NCI-H69 (cell line): ENCODE measurements around the gene HES6.
A peak's percentile ranks its signal among the peaks of the same experiment; 100 is the strongest.

ENCODE experiments used
- DNase-seq: peaks from one replicate; lab custom pipeline; 2025; lab: John Stamatoyannopoulos, UW

HES6 gene

GRCh38 chr2:238239863-238240756 is at the start of gene HES6:
HES6 (minus strand) TSS chr2:238240038; CDS start chr2:238239905, 133 bp downstream.
- peak; percentile 95 for DNase-seq

GRCh38 chr2:238289574-238289973 is 49.7 kb upstream of the HES6 start:
- DNase-seq, result peak; percentile 43

GRCh38 chr2:238288650-238289573 is 49.1 kb upstream of the HES6 start:
- peak; percentile 98 for DNase-seq

DNA sequence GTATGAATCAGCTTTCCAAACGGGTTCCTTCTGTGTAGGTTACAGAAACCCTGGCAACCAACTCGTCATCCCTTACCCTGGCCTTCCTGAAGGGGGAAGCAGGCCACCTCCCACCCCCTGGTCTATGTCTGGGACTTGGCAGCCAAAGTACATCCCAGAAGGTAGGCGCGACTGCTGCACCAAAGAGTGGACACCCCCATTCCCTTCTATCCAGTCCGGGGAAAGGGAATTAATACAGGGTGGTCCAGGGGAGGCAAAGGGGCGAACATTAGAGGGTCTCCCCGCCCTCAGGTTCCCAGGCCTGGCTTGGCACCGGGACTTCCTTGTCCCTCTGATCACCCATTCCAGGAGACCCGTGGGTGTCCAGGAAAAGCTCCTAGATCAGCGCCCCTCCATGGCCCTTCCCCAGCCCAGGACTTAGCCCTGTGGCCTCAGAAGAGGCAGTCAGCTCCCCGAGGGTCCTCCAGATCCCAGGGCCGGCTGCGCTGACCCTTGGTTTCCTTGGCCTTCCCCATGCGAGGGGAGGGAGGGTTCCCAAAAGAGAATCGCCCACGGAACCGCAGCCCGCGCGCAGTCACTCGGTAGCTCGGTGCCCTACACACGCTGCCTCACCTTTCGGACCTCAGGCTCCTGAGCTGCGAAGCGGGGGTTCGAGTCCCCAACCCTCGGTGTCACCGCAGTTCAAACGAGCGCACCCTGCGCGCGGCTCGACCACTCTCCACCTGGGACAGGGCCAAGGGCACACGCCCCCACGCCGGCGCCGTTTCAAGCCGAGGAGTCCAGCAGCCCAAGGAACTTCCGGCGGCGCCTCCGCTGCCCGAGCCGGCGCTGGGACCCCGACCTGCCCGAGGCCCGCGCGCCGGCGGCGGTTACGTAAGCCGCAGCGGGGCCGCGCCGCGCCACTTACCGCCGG is 48.2 kb upstream of the HES6 start, which contains the start of gene PER2:
Gene PER2, minus strand, starts transcription at position 874 of the 913 bp plus-strand sequence. CDS start 10,674 bp downstream, outside the sequence.
- DNase-seq, result peak; percentile 80

- peak; percentile 41 for DNase-seq
These were observed 47.3 kb upstream of the HES6 start for GRCh38 chr2:238286987-238287736.

DNA sequence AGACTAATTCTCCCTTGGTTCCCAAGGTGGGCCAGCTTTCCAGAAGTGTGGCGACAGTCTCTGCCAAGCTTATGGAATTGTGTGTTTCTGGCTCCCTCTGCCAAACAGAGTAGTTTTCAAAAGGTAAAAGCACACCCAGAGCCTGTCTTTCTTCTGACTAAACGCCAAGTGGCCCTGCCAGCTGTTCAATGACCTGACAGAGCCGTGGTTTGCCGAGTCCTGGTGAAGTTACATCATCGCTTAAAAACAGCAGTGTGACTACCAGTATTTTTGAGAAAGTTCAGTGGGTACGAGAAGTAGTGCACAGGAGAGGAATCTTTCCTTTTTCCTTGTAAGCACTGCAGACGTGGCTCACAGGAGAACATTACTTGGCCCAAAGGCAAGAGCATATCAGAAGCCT is 46.7 kb upstream of the HES6 start:
- DNase-seq, result peak; percentile 75

- no peak for DNase-seq
These were observed 46.3 kb upstream of the HES6 start for GRCh38 chr2:238286095-238286494.

GRCh38 chr2:238285653-238286082 is 45.8 kb upstream of the HES6 start:
- peak; percentile 85 for DNase-seq

- DNase-seq, result peak; percentile 28
These were observed 45.1 kb upstream of the HES6 start for GRCh38 chr2:238284802-238285515.

- peak; percentile 4 for DNase-seq
These were observed 43.3 kb upstream of the HES6 start for GRCh38 chr2:238282861-238283738.

- peak; percentile 2 for DNase-seq
These were observed 42.1 kb upstream of the HES6 start for GRCh38 chr2:238281826-238282480.

GRCh38 chr2:238280083-238280825 is 40.4 kb upstream of the HES6 start:
- no peak for DNase-seq

DNA sequence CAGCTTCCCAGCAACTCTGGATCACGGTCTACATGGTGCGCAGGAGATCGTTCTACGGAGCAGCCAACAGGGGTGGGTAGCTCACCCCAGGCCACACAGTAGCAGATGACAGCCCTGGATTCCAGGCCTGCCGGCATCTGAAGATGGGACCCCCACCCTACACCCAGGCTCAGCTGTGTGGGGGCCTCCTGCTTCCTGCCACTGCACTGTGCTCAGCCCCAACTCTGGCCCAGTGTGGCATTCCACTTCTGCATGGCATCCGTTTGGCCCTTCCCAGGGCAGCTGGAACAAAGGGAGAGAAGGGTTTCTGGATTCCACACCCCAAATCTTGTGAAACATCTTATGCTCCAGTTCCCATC is 39.5 kb upstream of the HES6 start:
- DNase-seq, result no peak

DNA sequence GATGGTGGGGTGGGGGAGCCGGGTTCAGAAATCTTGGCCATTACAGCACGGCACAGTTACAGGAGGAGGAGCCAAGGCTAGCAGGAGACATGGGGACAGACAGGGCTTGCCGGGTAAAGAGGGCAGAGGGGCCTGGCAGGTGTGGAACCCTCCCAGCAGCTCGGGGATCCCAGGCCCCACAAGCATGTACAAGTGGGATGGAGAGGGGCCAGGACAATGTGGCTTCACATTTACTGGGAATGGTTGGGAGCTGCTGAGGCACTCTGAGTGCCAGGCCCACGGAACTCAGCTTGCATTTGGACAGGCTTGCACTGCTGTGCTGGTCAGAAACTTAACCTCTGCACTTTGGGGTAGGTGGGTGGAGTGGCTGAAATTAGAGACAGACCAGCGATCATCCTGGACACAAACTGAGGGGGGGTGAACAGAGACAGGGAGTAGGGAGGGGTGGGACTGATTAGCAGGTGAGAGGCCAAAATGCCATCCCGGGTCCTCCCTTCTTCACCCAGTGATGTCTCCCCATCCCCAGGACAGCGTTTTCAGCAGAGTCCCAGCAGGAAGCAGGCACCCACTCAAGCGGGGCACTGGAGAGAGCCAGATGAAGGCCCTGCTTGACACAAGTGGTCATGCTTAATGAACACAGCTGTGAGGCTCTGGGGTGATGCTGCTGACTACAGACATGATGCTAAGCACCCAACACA is 38.9 kb upstream of the HES6 start:
- DNase-seq, result no peak

GRCh38 chr2:238277695-238278094 is 37.9 kb upstream of the HES6 start:
- peak; percentile 8 for DNase-seq

GRCh38 chr2:238274152-238274865 is 34.5 kb upstream of the HES6 start:
- no peak for DNase-seq
